Measurements from ENCODE around the gene CCM2L. TPM values are rescaled to one million over a fixed set of nuclear protein-coding genes. Genes with fewer than 3 reads are reported as not detected.

Gene CCM2L
- total RNA-seq, 2 experiments from 2014 or later = not detected

GRCh38 chr20:32067234-32067821 lies 57.1 kb downstream of the CCM2L start:
- no peaks in the 10 kb centered on the region for H3K36me3 Mint-ChIP-seq (ENCODE audit: low read depth)
- H3K9me3 Mint-ChIP-seq (ENCODE audit: low read depth) = no peaks in the 10 kb centered on the region
- POLR2A ChIA-PET = no interaction called here
- CTCF ChIA-PET = interaction anchor here (0.6 to 0.7 kb wide), 2 partner anchors 18 to 227 kb away, joined by 3 read pairs; no protein-coding TSS in a partner anchor
- intact Hi-C loops (cut with DNase I, micrococcal nuclease) = no loop called here
- peaks cover 15% of the 10 kb centered on the region for H3K27me3 Mint-ChIP-seq
- no peak overlapping the region for H3K4me3 Mint-ChIP-seq
- DNase-seq (no peak), ATAC-seq (no peak)
- H3K27ac Mint-ChIP-seq = no peak overlapping the region
- peaks cover 6% of the 10 kb centered on the region for H3K4me1 Mint-ChIP-seq

- H3K4me1 Mint-ChIP-seq = no peaks in the 10 kb centered on the region
- H3K27me3 Mint-ChIP-seq = peaks cover 11% of the 10 kb centered on the region
- ATAC-seq (no peak), DNase-seq (no peak)
- intact Hi-C loops (cut with DNase I, micrococcal nuclease) = no loop called here
- no peak overlapping the region for H3K4me3 Mint-ChIP-seq
- H3K27ac Mint-ChIP-seq = no peak overlapping the region
- no peaks in the 10 kb centered on the region for H3K36me3 Mint-ChIP-seq (ENCODE audit: low read depth)
- POLR2A ChIA-PET = no interaction called here
- CTCF ChIA-PET = no interaction called here
- no peaks in the 10 kb centered on the region for H3K9me3 Mint-ChIP-seq (ENCODE audit: low read depth)
Measured at GRCh38 chr20:32068174-32068573, 57.9 kb downstream of the CCM2L start.

- no peaks in the 10 kb centered on the region for H3K36me3 Mint-ChIP-seq (ENCODE audit: low read depth)
- CTCF ChIA-PET = no interaction called here
- DNase-seq (no peak), ATAC-seq (no peak)
- POLR2A ChIA-PET = no interaction called here
- H3K27me3 Mint-ChIP-seq = peaks cover 8% of the 10 kb centered on the region
- H3K27ac Mint-ChIP-seq = no peak overlapping the region
- H3K4me1 Mint-ChIP-seq = no peaks in the 10 kb centered on the region
- intact Hi-C loops (cut with DNase I, micrococcal nuclease) = no loop called here
- no peaks in the 10 kb centered on the region for H3K9me3 Mint-ChIP-seq (ENCODE audit: low read depth)
- no peak overlapping the region for H3K4me3 Mint-ChIP-seq
Measured at GRCh38 chr20:32069711-32070110, 59.5 kb downstream of the CCM2L start.

GRCh38 chr20:32070282-32070681 lies 60.0 kb downstream of the CCM2L start:
- POLR2A ChIA-PET = no interaction called here
- Mint-ChIP-seq H3K36me3 (ENCODE audit: low read depth) (no peaks in the 10 kb centered on the region), H3K4me1 (no peaks in the 10 kb centered on the region), H3K27ac (no peak overlapping the region), H3K27me3 (peaks cover 8% of the 10 kb centered on the region), H3K4me3 (no peak overlapping the region), H3K9me3 (ENCODE audit: low read depth) (no peaks in the 10 kb centered on the region)
- DNase-seq (no peak), ATAC-seq (no peak)
- intact Hi-C loops (cut with DNase I, micrococcal nuclease) = no loop called here
- CTCF ChIA-PET = interaction anchor here (0.6 kb wide), 1 partner anchor 18 kb away, joined by 3 read pairs; no protein-coding TSS in a partner anchor

- Mint-ChIP-seq H3K4me1 (no peaks in the 10 kb centered on the region), H3K27ac (no peak overlapping the region), H3K27me3 (peaks cover 12% of the 10 kb centered on the region), H3K9me3 (ENCODE audit: low read depth) (no peaks in the 10 kb centered on the region), H3K36me3 (ENCODE audit: low read depth) (no peaks in the 10 kb centered on the region), H3K4me3 (no peak overlapping the region)
- intact Hi-C loops (cut with DNase I, micrococcal nuclease) = no loop called here
- no peak for DNase-seq
- ATAC-seq = no peak
- ChIA-PET CTCF (interaction anchor here (0.6 to 1.4 kb wide), 4 partner anchors 18 to 45 kb away, joined by 3 to 7 read pairs (median 4); no protein-coding TSS in a partner anchor), POLR2A (no interaction called here)
Measured at GRCh38 chr20:32070690-32071213, 60.5 kb downstream of the CCM2L start.

GRCh38 chr20:32071395-32072167 lies 61.3 kb downstream of the CCM2L start:
- DNase-seq (no peak), ATAC-seq (no peak)
- ChIA-PET CTCF (interaction anchor here (0.6 to 1.4 kb wide), 3 partner anchors 17 to 46 kb away, joined by 3 to 7 read pairs (median 5); no protein-coding TSS in a partner anchor), POLR2A (no interaction called here)
- Mint-ChIP-seq H3K36me3 (ENCODE audit: low read depth) (no peaks in the 10 kb centered on the region), H3K4me1 (no peaks in the 10 kb centered on the region), H3K4me3 (no peak overlapping the region), H3K27ac (no peak overlapping the region), H3K9me3 (ENCODE audit: low read depth) (no peaks in the 10 kb centered on the region), H3K27me3 (peaks cover 14% of the 10 kb centered on the region)
- intact Hi-C loops (cut with DNase I, micrococcal nuclease) = no loop called here

GRCh38 chr20:32072168-32072750 lies 62.0 kb downstream of the CCM2L start:
- intact Hi-C loops (cut with DNase I, micrococcal nuclease) = no loop called here
- Mint-ChIP-seq H3K9me3 (ENCODE audit: low read depth) (no peaks in the 10 kb centered on the region), H3K27me3 (peaks cover 13% of the 10 kb centered on the region), H3K27ac (no peak overlapping the region), H3K4me1 (no peaks in the 10 kb centered on the region), H3K36me3 (ENCODE audit: low read depth) (no peaks in the 10 kb centered on the region), H3K4me3 (no peak overlapping the region)
- ChIA-PET POLR2A (no interaction called here), CTCF (interaction anchor here (0.7 to 1.4 kb wide), 3 partner anchors 17 to 258 kb away, joined by 3 to 5 read pairs (median 3); no protein-coding TSS in a partner anchor)
- DNase-seq (no peak), ATAC-seq (no peak)

- ChIA-PET POLR2A (no interaction called here), CTCF (interaction anchor here (0.5 to 2.3 kb wide), 3 partner anchors 11 to 38 kb away, joined by 3 to 9 read pairs (median 6); no protein-coding TSS in a partner anchor)
- intact Hi-C loops (cut with DNase I, micrococcal nuclease) = no loop called here
- DNase-seq = no peak
- Mint-ChIP-seq H3K4me1 (no peaks in the 10 kb centered on the region), H3K9me3 (ENCODE audit: low read depth) (no peaks in the 10 kb centered on the region), H3K4me3 (no peak overlapping the region), H3K27ac (no peak overlapping the region), H3K36me3 (ENCODE audit: low read depth) (no peaks in the 10 kb centered on the region), H3K27me3 (peaks cover 11% of the 10 kb centered on the region)
- ATAC-seq = no peak
Measured at GRCh38 chr20:32075534-32075933, 65.3 kb downstream of the CCM2L start.

- intact Hi-C loops (cut with DNase I, micrococcal nuclease) = no loop called here
- Mint-ChIP-seq H3K36me3 (ENCODE audit: low read depth) (no peaks in the 10 kb centered on the region), H3K27ac (no peak overlapping the region), H3K27me3 (peaks cover 11% of the 10 kb centered on the region), H3K4me1 (no peaks in the 10 kb centered on the region), H3K4me3 (no peak overlapping the region), H3K9me3 (ENCODE audit: low read depth) (no peaks in the 10 kb centered on the region)
- ChIA-PET POLR2A (no interaction called here), CTCF (no interaction called here)
- no peak for ATAC-seq
- DNase-seq = no peak
Measured at GRCh38 chr20:32077190-32077589, 67.0 kb downstream of the CCM2L start.

GRCh38 chr20:32078322-32078721 lies 68.1 kb downstream of the CCM2L start:
- Mint-ChIP-seq H3K27ac (no peak overlapping the region), H3K27me3 (peaks cover 11% of the 10 kb centered on the region), H3K4me1 (no peaks in the 10 kb centered on the region), H3K4me3 (no peak overlapping the region), H3K9me3 (ENCODE audit: low read depth) (no peaks in the 10 kb centered on the region), H3K36me3 (ENCODE audit: low read depth) (no peaks in the 10 kb centered on the region)
- DNase-seq (no peak), ATAC-seq (no peak)
- POLR2A ChIA-PET = no interaction called here
- intact Hi-C loops (cut with DNase I, micrococcal nuclease) = no loop called here
- CTCF ChIA-PET = interaction anchor here (0.8 kb wide), 1 partner anchor 13 kb away, joined by 3 read pairs; no protein-coding TSS in a partner anchor

- Mint-ChIP-seq H3K4me1 (no peaks in the 10 kb centered on the region), H3K9me3 (ENCODE audit: low read depth) (no peaks in the 10 kb centered on the region), H3K27ac (no peak overlapping the region), H3K36me3 (ENCODE audit: low read depth) (no peaks in the 10 kb centered on the region), H3K27me3 (peaks cover 13% of the 10 kb centered on the region), H3K4me3 (no peak overlapping the region)
- no peak for ATAC-seq
- ChIA-PET POLR2A (no interaction called here), CTCF (interaction anchor here (0.8 to 1.4 kb wide), 3 partner anchors 12 to 47 kb away, joined by 3 to 7 read pairs (median 3); no protein-coding TSS in a partner anchor)
- intact Hi-C loops (cut with DNase I, micrococcal nuclease) = no loop called here
- DNase-seq = no peak
Measured at GRCh38 chr20:32078791-32079190, 68.6 kb downstream of the CCM2L start.
